NB4 (cell line): ENCODE measurements around the gene DIP2C.

ENCODE experiments used
- DNase-seq: peaks from one replicate; pipeline ENCODE4 v3.0.0; 2010; ENCODE audit warnings: low read depth
- H3K4me3 ChIP-seq: one replicate; pipeline ENCODE4 v1.5.1; 2011; ENCODE audit warnings: mild to moderate bottlenecking, low read depth, low read length, moderate library complexity
- CTCF ChIP-seq: IDR thresholded peaks from one replicate; pipeline ENCODE4 v1.5.1; 2012; ENCODE audit warnings: low read depth, low read length
- MAX ChIP-seq: IDR thresholded peaks from 2 replicates; pipeline ENCODE4 v1.6.1; 2011; ENCODE audit warnings: low read depth, low read length
- MYC ChIP-seq: IDR thresholded peaks from 2 replicates; pipeline ENCODE4 v1.6.1; 2011; ENCODE audit warnings: low read depth, low read length
- POLR2A ChIP-seq: IDR thresholded peaks from 2 replicates; pipeline ENCODE4 v1.6.1; 2011; ENCODE audit warnings: mild to moderate bottlenecking; ENCODE audit not compliant: insufficient read length; ENCODE audit errors: extremely low read depth

The DIP2C gene

GRCh38 chr10:689452-690371 is at the start of gene DIP2C:
DIP2C (minus strand) TSS chr10:689668; CDS start chr10:689578, 90 bp downstream.
- no peak within 1 kb of the TSS for H3K4me3 ChIP-seq

GRCh38 chr10:734481-734880 is 45.0 kb upstream of the DIP2C start:
- TF ChIP-seq MAX = no peak
- no peak for TF ChIP-seq POLR2A
- no peak for TF ChIP-seq CTCF
- TF ChIP-seq MYC = no peak
- H3K4me3 ChIP-seq = no peak overlapping the region
- DNase-seq = no peak

More at GRCh38 chr10:689452-690371, at the start of gene DIP2C:
- TF ChIP-seq POLR2A (no peak), MAX (no peak), MYC (no peak), CTCF (no peak)
- no peak for DNase-seq

GRCh38 chr10:733086-733485 is 43.6 kb upstream of the DIP2C start:
- no peak overlapping the region for H3K4me3 ChIP-seq
- TF ChIP-seq CTCF = no peak
- TF ChIP-seq MAX = no peak
- TF ChIP-seq MYC = no peak
- TF ChIP-seq POLR2A = no peak

GRCh38 chr10:729213-729612 is 39.7 kb upstream of the DIP2C start:
- DNase-seq = no peak
- TF ChIP-seq CTCF (no peak), MAX (no peak), POLR2A (no peak), MYC (no peak)
- no peak overlapping the region for H3K4me3 ChIP-seq

More at GRCh38 chr10:733086-733485, 43.6 kb upstream of the DIP2C start:
- DNase-seq = no peak

GRCh38 chr10:728603-729002 is 39.1 kb upstream of the DIP2C start:
- no peak for TF ChIP-seq CTCF
- no peak for TF ChIP-seq MAX
- TF ChIP-seq POLR2A = no peak
- TF ChIP-seq MYC = no peak
- H3K4me3 ChIP-seq = no peak overlapping the region
- no peak for DNase-seq
